M059J (cell line): ENCODE data around the gene SELENOP. TPM values are rescaled to one million over a fixed set of nuclear protein-coding genes. Genes with fewer than 3 reads are reported as not detected.
A peak's percentile ranks its signal among the peaks of the same experiment; 100 is the strongest.
"Not testable (repeated sequence)": the region's sequence is repeated elsewhere in the genome, so short reads cannot be mapped to it uniquely, and the experiment has no call there.

Experiments used
- DNase-seq: peaks from one replicate; pipeline ENCODE4 v3.0.0-alpha.2; 2012; ENCODE audit warnings: low read depth
- total RNA-seq: library from RNA; depleted of rRNA; stranded (reverse); fragments of >200 nt; shearing (Covaris generic); gene quantifications from 2 replicates; pipeline ENCODE4 v1.2.3, GENCODE V29; 2014; rRNA removed

SELENOP gene
- total RNA-seq = 20.1 and 45.1 TPM in 2 replicates

- DNase-seq = peak; percentile 55
These were observed at the start of gene SELENOP for GRCh38 chr5:42811591-42812446. TSS of gene SELENOP (minus strand) at chr5:42811892. CDS start at chr5:42808353, 3,539 bp downstream.

- peak; percentile 28 for DNase-seq
These were observed 47.0 kb upstream of the SELENOP start for GRCh38 chr5:42858687-42859086.

- DNase-seq = no peak
These were observed 46.4 kb upstream of the SELENOP start for GRCh38 chr5:42858031-42858643.

- no peak for DNase-seq
These were observed 44.1 kb upstream of the SELENOP start for GRCh38 chr5:42855811-42856210.

- peak; percentile 13 for DNase-seq
These were observed 43.7 kb upstream of the SELENOP start for GRCh38 chr5:42855386-42855785.

GRCh38 chr5:42854795-42855194 is 43.1 kb upstream of the SELENOP start:
- peak; percentile 51 for DNase-seq

- no peak for DNase-seq
These were observed 41.1 kb upstream of the SELENOP start for GRCh38 chr5:42852826-42853225.

- DNase-seq = peak; percentile 82
These were observed 39.8 kb upstream of the SELENOP start for GRCh38 chr5:42851481-42851880.

GRCh38 chr5:42848545-42848944 is 36.9 kb upstream of the SELENOP start:
- no peak for DNase-seq

- not testable (repeated sequence) for DNase-seq
These were observed 32.7 kb upstream of the SELENOP start for GRCh38 chr5:42844408-42844807.

GRCh38 chr5:42843675-42844292 is 32.1 kb upstream of the SELENOP start:
- no peak for DNase-seq

GRCh38 chr5:42842921-42843641 is 31.4 kb upstream of the SELENOP start:
- DNase-seq = peak; percentile 32

GRCh38 chr5:42840842-42841567 is 29.3 kb upstream of the SELENOP start:
- no peak for DNase-seq

GRCh38 chr5:42840269-42840668 is 28.6 kb upstream of the SELENOP start:
- peak; percentile 72 for DNase-seq

- DNase-seq = no peak
These were observed 27.5 kb upstream of the SELENOP start for GRCh38 chr5:42839196-42839595.

GRCh38 chr5:42837601-42838000 is 25.9 kb upstream of the SELENOP start:
- no peak for DNase-seq

GRCh38 chr5:42836070-42836769 is 24.5 kb upstream of the SELENOP start:
- no peak for DNase-seq

GRCh38 chr5:42832060-42832459 is 20.4 kb upstream of the SELENOP start:
- DNase-seq = no peak

- DNase-seq = no peak
These were observed 19.2 kb upstream of the SELENOP start for GRCh38 chr5:42830924-42831323.

GRCh38 chr5:42828671-42829070 is 17.0 kb upstream of the SELENOP start:
- DNase-seq = peak; percentile 23
